ENCODE data around the gene IPO11.

IPO11 gene

GRCh38 chr5:62418462-62419076 lies 6.0 kb downstream of the IPO11 start:
- Histone ChIP-seq H3K9me3 (ENCODE audit: control insufficient read depth, insufficient read depth, low read length) (no peaks in the 10 kb centered on the region), H3K9ac (ENCODE audit: low read depth, low read length) (no peak overlapping the region), H3K4me1 (ENCODE audit: insufficient read depth, low read length) (no peaks in the 10 kb centered on the region), H3K36me3 (ENCODE audit: insufficient read depth, low read length) (peaks cover 2% of the 10 kb centered on the region)

- no peaks in the 10 kb centered on the region for H3K4me1 ChIP-seq (ENCODE audit: insufficient read depth, low read length)
- no peaks in the 10 kb centered on the region for H3K9me3 ChIP-seq (ENCODE audit: control insufficient read depth, insufficient read depth, low read length)
- H3K9ac ChIP-seq (ENCODE audit: low read depth, low read length): no peak overlapping the region
- peaks cover 2% of the 10 kb centered on the region for H3K36me3 ChIP-seq (ENCODE audit: insufficient read depth, low read length)
Observed at GRCh38 chr5:62419609-62420008, 7.0 kb downstream of the IPO11 start.

GRCh38 chr5:62421414-62421813 lies 8.9 kb downstream of the IPO11 start:
- H3K4me1 ChIP-seq (ENCODE audit: insufficient read depth, low read length): no peaks in the 10 kb centered on the region
- H3K9ac ChIP-seq (ENCODE audit: low read depth, low read length): no peak overlapping the region
- H3K36me3 ChIP-seq (ENCODE audit: insufficient read depth, low read length): peaks cover 2% of the 10 kb centered on the region
- H3K9me3 ChIP-seq (ENCODE audit: control insufficient read depth, insufficient read depth, low read length): no peaks in the 10 kb centered on the region

GRCh38 chr5:62424763-62425162 lies 12.2 kb downstream of the IPO11 start:
- no peaks in the 10 kb centered on the region for H3K9me3 ChIP-seq (ENCODE audit: control insufficient read depth, insufficient read depth, low read length)
- no peaks in the 10 kb centered on the region for H3K4me1 ChIP-seq (ENCODE audit: insufficient read depth, low read length)
- H3K9ac ChIP-seq (ENCODE audit: low read depth, low read length): no peak overlapping the region
- no peaks in the 10 kb centered on the region for H3K36me3 ChIP-seq (ENCODE audit: insufficient read depth, low read length)

- H3K9me3 ChIP-seq (ENCODE audit: control insufficient read depth, insufficient read depth, low read length): no peaks in the 10 kb centered on the region
Observed at GRCh38 chr5:62431735-62432620, 19.4 kb downstream of the IPO11 start.

GRCh38 chr5:62432621-62433064 lies 20.1 kb downstream of the IPO11 start:
- no peak overlapping the region for H3K9ac ChIP-seq (ENCODE audit: low read depth, low read length)
- H3K9me3 ChIP-seq (ENCODE audit: control insufficient read depth, insufficient read depth, low read length): no peaks in the 10 kb centered on the region
- no peaks in the 10 kb centered on the region for H3K36me3 ChIP-seq (ENCODE audit: insufficient read depth, low read length)
- no peaks in the 10 kb centered on the region for H3K4me1 ChIP-seq (ENCODE audit: insufficient read depth, low read length)

More at GRCh38 chr5:62431735-62432620, 19.4 kb downstream of the IPO11 start:
- no peaks in the 10 kb centered on the region for H3K4me1 ChIP-seq (ENCODE audit: insufficient read depth, low read length)
- no peaks in the 10 kb centered on the region for H3K36me3 ChIP-seq (ENCODE audit: insufficient read depth, low read length)
- H3K9ac ChIP-seq (ENCODE audit: low read depth, low read length): no peak overlapping the region

GRCh38 chr5:62448528-62448927 lies 36.0 kb downstream of the IPO11 start:
- H3K36me3 ChIP-seq (ENCODE audit: insufficient read depth, low read length): peaks cover 8% of the 10 kb centered on the region
- no peaks in the 10 kb centered on the region for H3K9me3 ChIP-seq (ENCODE audit: control insufficient read depth, insufficient read depth, low read length)
- no peaks in the 10 kb centered on the region for H3K4me1 ChIP-seq (ENCODE audit: insufficient read depth, low read length)
- H3K9ac ChIP-seq (ENCODE audit: low read depth, low read length): no peak overlapping the region

- Histone ChIP-seq H3K4me1 (ENCODE audit: insufficient read depth, low read length) (no peaks in the 10 kb centered on the region), H3K36me3 (ENCODE audit: insufficient read depth, low read length) (peaks cover 8% of the 10 kb centered on the region), H3K9ac (ENCODE audit: low read depth, low read length) (no peak overlapping the region), H3K9me3 (ENCODE audit: control insufficient read depth, insufficient read depth, low read length) (no peaks in the 10 kb centered on the region)
Observed at GRCh38 chr5:62450259-62450658, 37.7 kb downstream of the IPO11 start.

GRCh38 chr5:62457071-62457470 lies 44.5 kb downstream of the IPO11 start:
- Histone ChIP-seq H3K36me3 (ENCODE audit: insufficient read depth, low read length) (peaks cover 5% of the 10 kb centered on the region; the same call in 1 of the 2 replicates), H3K4me1 (ENCODE audit: insufficient read depth, low read length) (peaks cover 9% of the 10 kb centered on the region), H3K9ac (ENCODE audit: low read depth, low read length) (no peak overlapping the region), H3K9me3 (ENCODE audit: control insufficient read depth, insufficient read depth, low read length) (no peaks in the 10 kb centered on the region)

GRCh38 chr5:62460578-62460983 lies 48.0 kb downstream of the IPO11 start:
- Histone ChIP-seq H3K9me3 (ENCODE audit: control insufficient read depth, insufficient read depth, low read length) (no peaks in the 10 kb centered on the region), H3K9ac (ENCODE audit: low read depth, low read length) (no peak overlapping the region), H3K4me1 (ENCODE audit: insufficient read depth, low read length) (peaks cover 9% of the 10 kb centered on the region), H3K36me3 (ENCODE audit: insufficient read depth, low read length) (no peaks in the 10 kb centered on the region; the same call in 1 of the 2 replicates)

GRCh38 chr5:62461561-62461960 lies 49.0 kb downstream of the IPO11 start:
- Histone ChIP-seq H3K36me3 (ENCODE audit: insufficient read depth, low read length) (no peaks in the 10 kb centered on the region; the same call in 1 of the 2 replicates), H3K9ac (ENCODE audit: low read depth, low read length) (no peak overlapping the region), H3K4me1 (ENCODE audit: insufficient read depth, low read length) (peaks cover 13% of the 10 kb centered on the region), H3K9me3 (ENCODE audit: control insufficient read depth, insufficient read depth, low read length) (no peaks in the 10 kb centered on the region)

GRCh38 chr5:62465985-62466925 lies 53.7 kb downstream of the IPO11 start:
- Histone ChIP-seq H3K9ac (ENCODE audit: low read depth, low read length) (no peak overlapping the region), H3K36me3 (ENCODE audit: insufficient read depth, low read length) (peaks cover 8% of the 10 kb centered on the region; the same call in 1 of the 2 replicates), H3K9me3 (ENCODE audit: control insufficient read depth, insufficient read depth, low read length) (no peaks in the 10 kb centered on the region), H3K4me1 (ENCODE audit: insufficient read depth, low read length) (peaks cover 8% of the 10 kb centered on the region)

- Histone ChIP-seq H3K9me3 (ENCODE audit: control insufficient read depth, insufficient read depth, low read length) (no peaks in the 10 kb centered on the region), H3K9ac (ENCODE audit: low read depth, low read length) (no peak overlapping the region), H3K36me3 (ENCODE audit: insufficient read depth, low read length) (no peaks in the 10 kb centered on the region)
Observed at GRCh38 chr5:62473209-62473608, 60.6 kb downstream of the IPO11 start.

GRCh38 chr5:62475072-62475471 lies 62.5 kb downstream of the IPO11 start:
- Histone ChIP-seq H3K4me1 (ENCODE audit: insufficient read depth, low read length) (0 out of 2 replicates have a peak, but pooled peaks cover 6% of the 10 kb centered on the region), H3K9me3 (ENCODE audit: control insufficient read depth, insufficient read depth, low read length) (no peaks in the 10 kb centered on the region), H3K9ac (ENCODE audit: low read depth, low read length) (no peak overlapping the region), H3K36me3 (ENCODE audit: insufficient read depth, low read length) (no peaks in the 10 kb centered on the region)

More at GRCh38 chr5:62473209-62473608, 60.6 kb downstream of the IPO11 start:
- H3K4me1 ChIP-seq (ENCODE audit: insufficient read depth, low read length): 0 out of 2 replicates have a peak, but pooled peaks cover 6% of the 10 kb centered on the region
